A673 (cell line): ENCODE results near the gene FKBP14.

ENCODE experiments used
- EZH2 ChIP-seq: fragments of 200-600 bp; sonication (generic); IDR thresholded peaks from 2 replicates; pipeline ENCODE4 v1.6.1; 2017; ENCODE audit warnings: borderline replicate concordance, low read depth, mild to moderate bottlenecking, mixed read lengths, antibody characterized with exemption, low read length; ENCODE audit not compliant: poor library complexity, severe bottlenecking
- TF ChIP-seq, protein P1 (sequence below): fragments of 300-800, 200-600 bp; sonication (generic); conservative IDR thresholded peaks from 2 replicates; pipeline ENCODE4 v1.5.1; 2017; ENCODE audit warnings: low read depth, mild to moderate bottlenecking, antibody characterized with exemption, low read length, moderate library complexity, mixed read lengths

DNA sequence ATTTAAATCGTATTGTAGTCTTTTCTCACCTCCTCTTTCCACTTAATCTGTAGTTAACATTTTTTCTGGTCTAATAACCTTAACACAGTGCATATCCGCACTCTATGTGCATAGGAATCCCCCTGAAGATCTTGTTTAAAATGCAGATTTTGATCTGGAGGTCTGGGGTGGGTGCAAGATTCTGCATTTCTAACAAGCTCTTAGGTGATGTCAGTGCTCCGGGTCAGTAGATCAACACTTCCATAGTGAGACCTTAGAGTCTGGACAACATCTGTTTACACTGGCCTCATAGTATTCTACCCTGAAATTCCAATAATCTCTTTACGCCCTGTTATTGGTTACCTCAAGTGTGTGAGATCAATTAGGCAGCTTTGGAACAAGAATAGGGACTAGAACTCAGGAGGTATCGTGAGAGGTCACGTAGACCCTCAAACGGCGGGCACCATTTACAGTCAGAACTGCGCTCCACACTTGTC lies 1.3 kb upstream of the FKBP14 start:
- TF ChIP-seq, protein P1, sequence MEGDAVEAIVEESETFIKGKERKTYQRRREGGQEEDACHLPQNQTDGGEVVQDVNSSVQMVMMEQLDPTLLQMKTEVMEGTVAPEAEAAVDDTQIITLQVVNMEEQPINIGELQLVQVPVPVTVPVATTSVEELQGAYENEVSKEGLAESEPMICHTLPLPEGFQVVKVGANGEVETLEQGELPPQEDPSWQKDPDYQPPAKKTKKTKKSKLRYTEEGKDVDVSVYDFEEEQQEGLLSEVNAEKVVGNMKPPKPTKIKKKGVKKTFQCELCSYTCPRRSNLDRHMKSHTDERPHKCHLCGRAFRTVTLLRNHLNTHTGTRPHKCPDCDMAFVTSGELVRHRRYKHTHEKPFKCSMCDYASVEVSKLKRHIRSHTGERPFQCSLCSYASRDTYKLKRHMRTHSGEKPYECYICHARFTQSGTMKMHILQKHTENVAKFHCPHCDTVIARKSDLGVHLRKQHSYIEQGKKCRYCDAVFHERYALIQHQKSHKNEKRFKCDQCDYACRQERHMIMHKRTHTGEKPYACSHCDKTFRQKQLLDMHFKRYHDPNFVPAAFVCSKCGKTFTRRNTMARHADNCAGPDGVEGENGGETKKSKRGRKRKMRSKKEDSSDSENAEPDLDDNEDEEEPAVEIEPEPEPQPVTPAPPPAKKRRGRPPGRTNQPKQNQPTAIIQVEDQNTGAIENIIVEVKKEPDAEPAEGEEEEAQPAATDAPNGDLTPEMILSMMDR: no peak
- TF ChIP-seq EZH2: no peak
